H54 (cell line): ENCODE measurements around the gene MAML2.

Experiments
- DNase-seq: peaks from one replicate; pipeline ENCODE4 v3.0.0; 2011; ENCODE audit warnings: low spot score, mixed read lengths; ENCODE audit not compliant: insufficient read length
- FAIRE-seq: peaks from 3 replicates; lab custom pipeline; 2011; peaks lifted over from hg19 to GRCh38; lab: Jason Lieb, UNC
- POLR2A ChIP-seq: IDR thresholded peaks from 2 replicates; pipeline ENCODE4 v1.6.1; 2011; ENCODE audit warnings: low read depth, mild to moderate bottlenecking, low read length

Gene MAML2

GRCh38 chr11:96317571-96317970 is 25.4 kb downstream of the MAML2 start:
- no peak for FAIRE-seq
- DNase-seq: no peak
- no peak for TF ChIP-seq POLR2A

GRCh38 chr11:96316869-96317268 is 26.1 kb downstream of the MAML2 start:
- no peak for DNase-seq
- no peak for TF ChIP-seq POLR2A
- FAIRE-seq: no peak

GRCh38 chr11:96315476-96315875 is 27.5 kb downstream of the MAML2 start:
- no peak for DNase-seq
- FAIRE-seq: peak; percentile 43
- no peak for TF ChIP-seq POLR2A

- TF ChIP-seq POLR2A: no peak
- no peak for DNase-seq
- peak; percentile 76 for FAIRE-seq
These were observed 28.5 kb downstream of the MAML2 start for GRCh38 chr11:96314326-96315020.

- FAIRE-seq (no peak), DNase-seq (no peak)
- no peak for TF ChIP-seq POLR2A
These were observed 29.8 kb downstream of the MAML2 start for GRCh38 chr11:96313163-96313562.

- peak; percentile 74 for FAIRE-seq
- DNase-seq: no peak
- TF ChIP-seq POLR2A: no peak
These were observed 31.9 kb downstream of the MAML2 start for GRCh38 chr11:96311120-96311568.

- TF ChIP-seq POLR2A: no peak
- FAIRE-seq (no peak), DNase-seq (no peak)
These were observed 32.8 kb downstream of the MAML2 start for GRCh38 chr11:96310236-96310635.

- FAIRE-seq: no peak
- no peak for DNase-seq
- no peak for TF ChIP-seq POLR2A
These were observed 33.4 kb downstream of the MAML2 start for GRCh38 chr11:96309643-96310017.

- FAIRE-seq: peak; percentile 78
- TF ChIP-seq POLR2A: no peak
- no peak for DNase-seq
These were observed 33.9 kb downstream of the MAML2 start for GRCh38 chr11:96309016-96309642.

GRCh38 chr11:96307776-96308140 is 35.2 kb downstream of the MAML2 start:
- DNase-seq (no peak), FAIRE-seq (peak; percentile 93)
- TF ChIP-seq POLR2A: no peak

- TF ChIP-seq POLR2A: no peak
- DNase-seq (no peak), FAIRE-seq (peak; percentile 94)
These were observed 35.8 kb downstream of the MAML2 start for GRCh38 chr11:96306933-96307775.

GRCh38 chr11:96306600-96306932 is 36.4 kb downstream of the MAML2 start:
- no peak for TF ChIP-seq POLR2A
- no peak for FAIRE-seq
- DNase-seq: no peak

GRCh38 chr11:96306071-96306470 is 36.9 kb downstream of the MAML2 start:
- no peak for TF ChIP-seq POLR2A
- DNase-seq (no peak), FAIRE-seq (no peak)

- TF ChIP-seq POLR2A: no peak
- DNase-seq (no peak), FAIRE-seq (no peak)
These were observed 39.0 kb downstream of the MAML2 start for GRCh38 chr11:96303980-96304379.

- no peak for TF ChIP-seq POLR2A
- FAIRE-seq (peak; percentile 81), DNase-seq (no peak)
These were observed 39.9 kb downstream of the MAML2 start for GRCh38 chr11:96303064-96303463.
